ENCODE measurements around the gene LRRC55.

LRRC55 gene

GRCh38 chr11:57203882-57204480, 22.2 kb downstream of the LRRC55 start:
- no peak for DNase-seq

- DNase-seq = no peak
Measured at GRCh38 chr11:57205041-57205641, 23.4 kb downstream of the LRRC55 start.

- DNase-seq = no peak
Measured at GRCh38 chr11:57207168-57207567, 25.4 kb downstream of the LRRC55 start.

- DNase-seq = no peak
Measured at GRCh38 chr11:57210781-57211180, 29.0 kb downstream of the LRRC55 start.

GRCh38 chr11:57213342-57214097, 31.8 kb downstream of the LRRC55 start:
- no peak for DNase-seq

GRCh38 chr11:57214098-57214417, 32.3 kb downstream of the LRRC55 start:
- no peak for DNase-seq

- no peak for DNase-seq
Measured at GRCh38 chr11:57214494-57214893, 32.7 kb downstream of the LRRC55 start.

- DNase-seq = no peak
Measured at GRCh38 chr11:57216463-57216862, 34.7 kb downstream of the LRRC55 start.

GRCh38 chr11:57217053-57217452, 35.3 kb downstream of the LRRC55 start:
- DNase-seq = no peak

GRCh38 chr11:57219021-57219627, 37.4 kb downstream of the LRRC55 start:
- no peak for DNase-seq

- DNase-seq = no peak
Measured at GRCh38 chr11:57222239-57222638, 40.5 kb downstream of the LRRC55 start.

- DNase-seq = no peak
Measured at GRCh38 chr11:57223601-57224000, 41.8 kb downstream of the LRRC55 start.

GRCh38 chr11:57224128-57224527, 42.4 kb downstream of the LRRC55 start:
- DNase-seq = no peak

GRCh38 chr11:57224537-57224936, 42.8 kb downstream of the LRRC55 start:
- no peak for DNase-seq

- DNase-seq = no peak
Measured at GRCh38 chr11:57228600-57228999, 46.8 kb downstream of the LRRC55 start.

- DNase-seq = no peak
Measured at GRCh38 chr11:57230316-57230715, 48.6 kb downstream of the LRRC55 start.

GRCh38 chr11:57230791-57231538, 49.2 kb downstream of the LRRC55 start:
- DNase-seq = no peak

- DNase-seq = no peak
Measured at GRCh38 chr11:57231539-57232253, 49.9 kb downstream of the LRRC55 start.

- DNase-seq = no peak
Measured at GRCh38 chr11:57233702-57234101, 51.9 kb downstream of the LRRC55 start.

GRCh38 chr11:57235761-57236703, 54.3 kb downstream of the LRRC55 start:
- DNase-seq = no peak

- DNase-seq = no peak
Measured at GRCh38 chr11:57237204-57237681, 55.5 kb downstream of the LRRC55 start, which contains the start of gene APLNR. Gene APLNR (minus strand): TSS chr11:57237250. CDS start chr11:57237004, 246 bp downstream.
